ENCODE data around the gene SDS.

DNA sequence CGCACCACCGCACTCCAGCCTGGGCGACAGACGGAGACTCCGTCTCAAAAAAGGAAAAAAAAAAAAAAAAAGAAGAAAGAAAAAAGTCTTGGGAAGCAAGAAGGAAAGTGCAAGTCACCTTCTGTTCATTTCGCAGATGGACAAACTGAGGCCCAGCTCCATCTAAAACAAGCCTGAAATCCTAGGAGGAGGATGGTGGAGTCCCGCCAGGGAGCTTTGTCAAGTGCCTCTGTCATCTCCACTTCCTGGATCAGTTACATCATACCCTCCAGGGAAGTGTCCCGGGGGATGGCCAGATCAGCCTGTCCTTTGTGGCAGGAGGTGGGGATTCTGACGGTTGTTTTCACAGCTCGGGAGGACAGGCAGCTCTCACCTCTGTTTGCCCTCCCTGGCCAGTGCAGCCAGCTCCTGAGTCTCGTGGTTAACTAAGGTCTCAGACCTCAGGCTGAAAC is 9.8 kb upstream of the SDS start:
- TF ChIP-seq TCF12 (IDR thresholded peaks at IDR 0.05; ENCODE audit: low read depth) (no peak), EP300 (IDR thresholded peaks at IDR 0.05; ENCODE audit: borderline replicate concordance) (no peak), TAF1 (IDR thresholded peaks at IDR 0.05; ENCODE audit: low read depth) (no peak), EGR1 (IDR thresholded peaks at IDR 0.05) (no peak), RAD21 (IDR thresholded peaks at IDR 0.05; ENCODE audit: low read depth) (no peak), FOXM1 (IDR thresholded peaks at IDR 0.05; ENCODE audit: borderline replicate concordance, low read depth) (no peak), YY1 (IDR thresholded peaks at IDR 0.05; ENCODE audit: low read depth) (no peak), CREB1 (IDR thresholded peaks at IDR 0.05; ENCODE audit: low read depth) (no peak), CEBPB (IDR thresholded peaks at IDR 0.05) (no peak), ZBTB7A (IDR thresholded peaks at IDR 0.05; ENCODE audit: low read depth) (no peak), NFIC (IDR thresholded peaks at IDR 0.05) (no peak)
- TF ChIP-seq, protein P1, sequence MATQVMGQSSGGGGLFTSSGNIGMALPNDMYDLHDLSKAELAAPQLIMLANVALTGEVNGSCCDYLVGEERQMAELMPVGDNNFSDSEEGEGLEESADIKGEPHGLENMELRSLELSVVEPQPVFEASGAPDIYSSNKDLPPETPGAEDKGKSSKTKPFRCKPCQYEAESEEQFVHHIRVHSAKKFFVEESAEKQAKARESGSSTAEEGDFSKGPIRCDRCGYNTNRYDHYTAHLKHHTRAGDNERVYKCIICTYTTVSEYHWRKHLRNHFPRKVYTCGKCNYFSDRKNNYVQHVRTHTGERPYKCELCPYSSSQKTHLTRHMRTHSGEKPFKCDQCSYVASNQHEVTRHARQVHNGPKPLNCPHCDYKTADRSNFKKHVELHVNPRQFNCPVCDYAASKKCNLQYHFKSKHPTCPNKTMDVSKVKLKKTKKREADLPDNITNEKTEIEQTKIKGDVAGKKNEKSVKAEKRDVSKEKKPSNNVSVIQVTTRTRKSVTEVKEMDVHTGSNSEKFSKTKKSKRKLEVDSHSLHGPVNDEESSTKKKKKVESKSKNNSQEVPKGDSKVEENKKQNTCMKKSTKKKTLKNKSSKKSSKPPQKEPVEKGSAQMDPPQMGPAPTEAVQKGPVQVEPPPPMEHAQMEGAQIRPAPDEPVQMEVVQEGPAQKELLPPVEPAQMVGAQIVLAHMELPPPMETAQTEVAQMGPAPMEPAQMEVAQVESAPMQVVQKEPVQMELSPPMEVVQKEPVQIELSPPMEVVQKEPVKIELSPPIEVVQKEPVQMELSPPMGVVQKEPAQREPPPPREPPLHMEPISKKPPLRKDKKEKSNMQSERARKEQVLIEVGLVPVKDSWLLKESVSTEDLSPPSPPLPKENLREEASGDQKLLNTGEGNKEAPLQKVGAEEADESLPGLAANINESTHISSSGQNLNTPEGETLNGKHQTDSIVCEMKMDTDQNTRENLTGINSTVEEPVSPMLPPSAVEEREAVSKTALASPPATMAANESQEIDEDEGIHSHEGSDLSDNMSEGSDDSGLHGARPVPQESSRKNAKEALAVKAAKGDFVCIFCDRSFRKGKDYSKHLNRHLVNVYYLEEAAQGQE (IDR thresholded peaks at IDR 0.05; ENCODE audit: low read depth) = no peak
- TF ChIP-seq, protein P2, sequence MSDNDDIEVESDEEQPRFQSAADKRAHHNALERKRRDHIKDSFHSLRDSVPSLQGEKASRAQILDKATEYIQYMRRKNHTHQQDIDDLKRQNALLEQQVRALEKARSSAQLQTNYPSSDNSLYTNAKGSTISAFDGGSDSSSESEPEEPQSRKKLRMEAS (IDR thresholded peaks at IDR 0.05) = no peak
- TF ChIP-seq, protein P3, sequence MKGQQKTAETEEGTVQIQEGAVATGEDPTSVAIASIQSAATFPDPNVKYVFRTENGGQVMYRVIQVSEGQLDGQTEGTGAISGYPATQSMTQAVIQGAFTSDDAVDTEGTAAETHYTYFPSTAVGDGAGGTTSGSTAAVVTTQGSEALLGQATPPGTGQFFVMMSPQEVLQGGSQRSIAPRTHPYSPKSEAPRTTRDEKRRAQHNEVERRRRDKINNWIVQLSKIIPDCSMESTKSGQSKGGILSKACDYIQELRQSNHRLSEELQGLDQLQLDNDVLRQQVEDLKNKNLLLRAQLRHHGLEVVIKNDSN (IDR thresholded peaks at IDR 0.05) = no peak
